GM19455 (cell line): ENCODE data around the gene KRTAP21-1.
"Not testable (repeated sequence)": the region's sequence is repeated elsewhere in the genome, so short reads cannot be mapped to it uniquely, and the experiment has no call there.

ENCODE experiments used
- ATAC-seq: cut with Tn5 transposase; IDR thresholded peaks from one replicate; pipeline ENCODE4 v1.9.1; 2021; ENCODE audit not compliant: unreplicated experiment

The KRTAP21-1 gene

GRCh38 chr21:30755328-30755727 lies at the start of gene KRTAP21-1:
TSS of gene KRTAP21-1 (minus strand) at chr21:30755428. CDS start at chr21:30755378, 50 bp downstream.
- not testable (repeated sequence) for ATAC-seq

DNA sequence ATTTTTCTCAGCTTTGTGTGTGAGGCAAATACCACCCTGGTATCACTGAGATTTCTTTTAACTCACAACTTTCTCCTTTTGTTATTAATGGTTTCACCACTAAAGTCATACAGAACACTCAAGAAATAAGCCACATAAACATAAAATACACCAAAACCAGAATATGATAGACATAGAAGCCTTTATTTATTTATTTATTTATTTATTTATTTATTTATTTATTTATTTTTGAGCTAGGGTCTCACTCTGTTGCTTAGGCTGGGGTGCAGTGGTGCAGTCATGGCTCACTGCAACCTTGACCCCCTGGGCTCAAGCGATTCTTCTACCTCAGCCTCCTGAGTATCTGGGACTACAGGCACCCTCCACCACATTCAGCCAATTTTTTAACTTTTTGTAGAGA lies 45.4 kb upstream of the KRTAP21-1 start:
- ATAC-seq = no peak

GRCh38 chr21:30793581-30794314 lies 38.5 kb upstream of the KRTAP21-1 start:
- no peak for ATAC-seq

- ATAC-seq = no peak
These were observed 24.0 kb upstream of the KRTAP21-1 start for GRCh38 chr21:30779249-30779648.

GRCh38 chr21:30769724-30770431 lies 14.7 kb upstream of the KRTAP21-1 start:
- ATAC-seq = no peak

GRCh38 chr21:30760776-30761175 lies 5.5 kb upstream of the KRTAP21-1 start:
- no peak for ATAC-seq

- ATAC-seq = no peak
These were observed 3.1 kb upstream of the KRTAP21-1 start for GRCh38 chr21:30758306-30758705.

GRCh38 chr21:30747159-30747558 lies 8.1 kb downstream of the KRTAP21-1 start, which contains the start of gene KRTAP21-2:
TSS of gene KRTAP21-2 (minus strand) at chr21:30747259. CDS start at chr21:30747202, 57 bp downstream.
- ATAC-seq = no peak

DNA sequence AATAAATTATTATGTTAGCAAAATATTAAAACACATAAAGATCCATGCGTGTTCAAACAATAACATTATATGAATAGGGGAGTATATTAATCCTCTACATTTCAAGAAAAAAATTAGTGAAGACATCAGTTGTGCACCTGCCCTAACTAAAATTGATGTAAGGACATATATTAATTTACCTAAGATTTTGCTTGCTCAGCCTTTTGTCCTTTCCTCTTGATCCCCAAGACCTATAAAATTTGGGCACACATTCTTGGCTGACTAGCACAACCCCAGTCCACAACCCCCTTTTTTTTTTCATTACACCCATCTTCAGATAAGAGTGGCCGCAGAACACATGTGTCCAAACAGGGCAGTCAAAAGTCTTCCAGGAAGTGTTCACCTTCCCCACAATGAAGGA lies 14.8 kb downstream of the KRTAP21-1 start:
- ATAC-seq = no peak

DNA sequence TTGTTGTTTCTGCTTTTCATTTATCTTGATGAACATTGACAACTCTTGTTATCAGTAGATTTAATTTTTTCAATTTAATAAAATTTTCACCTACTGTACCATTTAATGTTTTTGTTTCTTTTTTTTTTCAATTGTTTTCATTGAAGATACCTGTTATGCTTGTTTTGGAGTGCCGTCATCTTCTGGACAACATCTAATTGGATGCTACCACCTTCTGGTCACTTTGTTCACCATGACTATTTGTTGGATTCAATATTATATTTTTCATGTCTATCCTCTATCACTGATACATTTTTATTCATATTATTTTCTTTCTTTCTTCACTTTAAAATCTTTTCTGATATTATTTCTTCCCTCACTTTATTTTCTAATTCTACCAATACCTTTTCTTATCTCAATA lies 22.2 kb downstream of the KRTAP21-1 start:
- no peak for ATAC-seq

DNA sequence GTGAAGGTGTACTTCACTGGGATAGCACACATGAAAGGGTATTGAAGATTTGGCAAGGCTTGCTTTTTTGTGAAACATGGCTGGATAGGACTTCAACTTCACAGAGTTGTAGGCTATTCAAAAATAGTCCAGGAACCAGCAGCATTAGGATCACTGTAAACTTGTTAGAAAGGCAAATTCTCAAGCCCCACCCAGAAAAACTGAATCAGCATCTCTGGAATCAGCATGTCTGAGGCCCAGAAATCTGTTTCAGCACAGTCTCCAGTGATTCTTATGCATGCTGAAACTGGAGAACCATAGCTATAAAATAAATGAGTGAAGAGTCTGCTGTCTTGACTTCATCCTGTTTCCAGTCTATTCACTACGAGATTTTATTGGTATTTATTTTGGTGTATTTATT lies 28.5 kb downstream of the KRTAP21-1 start:
- ATAC-seq = no peak

GRCh38 chr21:30719401-30719800 lies 35.8 kb downstream of the KRTAP21-1 start:
- ATAC-seq = no peak

DNA sequence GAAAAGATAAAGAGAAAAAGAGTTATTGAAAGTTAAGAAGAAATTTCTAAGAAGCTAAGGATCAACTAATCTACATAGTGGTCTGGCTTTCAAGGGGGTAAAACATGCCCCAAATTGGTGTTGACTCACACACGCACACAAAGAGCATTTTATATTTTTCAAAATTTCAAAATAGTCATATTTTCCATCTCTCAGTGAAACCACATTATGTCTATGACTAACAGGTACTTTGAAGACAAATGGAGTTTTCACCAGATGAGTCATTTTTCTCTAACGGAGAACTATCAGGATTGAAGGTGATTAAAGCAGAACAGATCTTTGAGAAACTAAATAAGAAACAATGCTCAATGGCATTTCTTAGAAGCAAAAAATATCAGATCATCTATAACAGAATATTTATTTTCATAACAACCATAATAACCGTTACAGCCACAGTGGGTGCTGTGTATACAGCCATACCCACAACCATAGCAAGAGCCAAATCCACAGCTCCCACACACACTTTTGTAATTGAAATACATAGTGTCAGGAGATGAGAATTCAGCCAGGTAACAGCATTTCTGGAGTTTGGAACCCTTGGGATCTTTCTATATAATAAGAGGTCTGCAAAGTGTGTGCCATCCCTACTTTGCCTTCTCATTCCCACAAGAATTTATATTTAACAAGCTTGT lies 36.9 kb downstream of the KRTAP21-1 start, which contains the start of gene KRTAP21-3:
KRTAP21-3 (minus strand) TSS at position 539 of the 671 bp plus-strand sequence; CDS start at position 521, 18 bp downstream.
- ATAC-seq = no peak

DNA sequence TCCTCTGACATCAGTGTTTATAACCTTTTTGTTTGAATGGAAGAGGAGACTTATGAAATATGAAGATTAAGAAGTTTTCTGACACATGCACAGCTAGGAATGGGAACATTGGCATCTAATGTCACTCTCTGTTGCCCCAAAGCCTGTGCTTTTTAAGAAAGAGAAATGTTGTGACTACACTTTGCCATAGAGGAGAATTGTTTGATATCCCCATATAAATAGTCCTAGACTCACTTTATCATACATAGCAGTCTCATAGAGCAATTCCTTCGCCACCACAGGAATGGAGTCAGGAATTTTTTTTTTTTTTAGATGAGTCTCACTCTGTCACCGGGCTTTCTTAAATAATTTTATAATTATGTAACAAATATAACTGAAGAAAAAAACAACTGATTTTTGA lies 38.1 kb downstream of the KRTAP21-1 start:
- no peak for ATAC-seq

GRCh38 chr21:30714946-30715345 lies 40.3 kb downstream of the KRTAP21-1 start:
- ATAC-seq = no peak

GRCh38 chr21:30714456-30714855 lies 40.8 kb downstream of the KRTAP21-1 start:
- ATAC-seq = no peak

- no peak for ATAC-seq
These were observed 41.5 kb downstream of the KRTAP21-1 start for GRCh38 chr21:30713766-30714165.

DNA sequence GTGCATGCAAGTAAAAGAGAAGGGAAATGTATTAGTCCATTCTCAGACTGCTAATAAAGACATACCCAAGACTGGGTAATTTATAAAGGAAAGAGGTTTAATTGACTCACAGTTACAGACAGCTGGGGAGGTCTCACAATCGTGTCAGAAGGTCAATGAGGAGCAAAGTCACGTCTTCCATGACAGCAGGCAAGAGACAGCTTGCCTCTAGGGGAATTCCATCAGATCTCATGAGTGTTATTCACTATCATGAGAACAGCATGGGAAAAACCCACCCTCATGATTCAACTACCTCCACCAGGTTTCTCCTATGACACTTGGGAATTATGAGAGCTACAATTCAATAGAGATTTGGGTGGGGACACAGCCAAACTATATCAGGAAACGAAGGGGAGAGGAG lies 44.7 kb downstream of the KRTAP21-1 start:
- no peak for ATAC-seq

- ATAC-seq = no peak
These were observed 47.8 kb downstream of the KRTAP21-1 start for GRCh38 chr21:30707409-30707808.
